GM18861 (cell line): Measurements from ENCODE around the gene TEX22.

Experiments used
- ATAC-seq: cut with Tn5 transposase; IDR thresholded peaks from one replicate; pipeline ENCODE4 v1.9.1; 2021; ENCODE audit not compliant: unreplicated experiment

TEX22 gene

DNA sequence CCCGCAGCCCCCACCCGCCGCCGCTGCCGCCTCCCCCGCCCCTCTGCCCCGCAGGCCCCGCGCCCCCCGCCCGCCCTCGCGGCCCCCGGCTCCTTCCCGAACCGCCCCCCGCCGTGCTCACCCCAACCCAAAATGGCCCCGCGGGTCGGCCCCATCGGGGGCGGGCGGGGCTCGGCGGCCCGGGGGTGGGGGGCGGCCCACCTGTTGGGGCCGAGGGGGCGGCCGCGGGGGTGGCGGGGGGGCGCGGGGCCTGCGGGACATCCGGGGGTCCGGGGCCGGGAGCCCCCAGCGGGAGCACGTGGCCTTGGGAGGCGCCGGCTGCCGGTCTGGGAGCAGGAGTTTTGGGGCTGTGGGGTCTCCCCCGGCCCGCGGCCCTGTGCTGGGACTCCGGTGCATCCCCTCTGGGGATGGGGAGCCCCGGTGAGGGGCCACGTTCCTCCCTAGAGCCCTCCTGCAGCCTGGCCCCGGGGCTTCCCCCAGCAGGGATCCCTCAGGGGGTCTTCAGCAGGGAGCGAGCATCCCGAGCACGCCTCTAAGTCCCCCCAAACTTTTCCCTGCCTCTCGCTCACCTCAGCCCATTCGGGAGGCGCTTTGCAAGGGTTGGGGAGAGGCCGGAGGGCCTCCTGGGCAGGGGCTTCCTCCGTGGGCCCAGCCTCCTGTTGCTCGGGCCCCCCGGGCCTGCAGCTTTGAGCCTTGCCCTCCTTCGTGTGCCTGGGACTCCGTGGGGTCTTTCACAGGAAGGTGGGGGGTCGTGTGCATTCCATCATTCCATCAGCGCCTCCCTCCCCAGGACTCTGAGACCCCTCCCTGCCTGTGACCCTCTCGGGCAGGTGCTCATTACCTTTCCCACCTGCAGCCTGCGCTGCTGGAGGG lies 22.0 kb downstream of the TEX22 start:
- ATAC-seq = no peak

DNA sequence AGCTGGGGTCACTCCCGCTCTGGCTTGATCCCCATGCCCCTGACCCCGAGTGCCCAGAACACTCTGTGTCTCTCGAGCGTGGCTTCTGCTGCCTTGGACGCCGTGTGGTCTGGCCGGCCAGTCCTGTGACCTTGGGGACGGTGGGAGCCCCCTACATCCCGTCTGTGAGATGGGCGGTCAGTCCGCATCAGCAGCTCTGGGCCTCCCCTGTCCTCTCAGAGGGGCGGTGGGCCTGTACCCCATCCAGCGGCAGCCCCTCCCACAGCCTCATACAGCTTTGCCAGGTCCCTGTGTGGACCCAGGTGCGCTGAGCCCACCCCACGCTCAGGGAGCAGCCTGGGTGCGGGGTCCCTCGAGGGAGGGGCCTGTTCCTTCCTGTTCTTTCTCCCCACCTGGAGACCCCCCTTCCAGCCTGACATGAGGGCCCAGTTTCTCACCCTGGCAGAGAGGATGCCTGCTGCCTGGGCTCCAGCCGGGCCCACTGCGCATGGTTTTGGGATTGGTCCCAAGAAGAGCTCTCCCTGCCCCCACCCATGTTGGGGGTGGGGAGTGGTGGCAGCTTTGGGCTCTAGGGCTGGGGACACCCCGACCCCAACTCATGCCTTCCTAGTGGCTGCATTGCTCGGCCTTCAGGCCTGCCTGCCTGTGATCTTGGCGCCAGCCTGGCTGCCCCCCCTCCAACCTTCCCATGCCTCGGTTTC lies 22.8 kb downstream of the TEX22 start:
- ATAC-seq = no peak

DNA sequence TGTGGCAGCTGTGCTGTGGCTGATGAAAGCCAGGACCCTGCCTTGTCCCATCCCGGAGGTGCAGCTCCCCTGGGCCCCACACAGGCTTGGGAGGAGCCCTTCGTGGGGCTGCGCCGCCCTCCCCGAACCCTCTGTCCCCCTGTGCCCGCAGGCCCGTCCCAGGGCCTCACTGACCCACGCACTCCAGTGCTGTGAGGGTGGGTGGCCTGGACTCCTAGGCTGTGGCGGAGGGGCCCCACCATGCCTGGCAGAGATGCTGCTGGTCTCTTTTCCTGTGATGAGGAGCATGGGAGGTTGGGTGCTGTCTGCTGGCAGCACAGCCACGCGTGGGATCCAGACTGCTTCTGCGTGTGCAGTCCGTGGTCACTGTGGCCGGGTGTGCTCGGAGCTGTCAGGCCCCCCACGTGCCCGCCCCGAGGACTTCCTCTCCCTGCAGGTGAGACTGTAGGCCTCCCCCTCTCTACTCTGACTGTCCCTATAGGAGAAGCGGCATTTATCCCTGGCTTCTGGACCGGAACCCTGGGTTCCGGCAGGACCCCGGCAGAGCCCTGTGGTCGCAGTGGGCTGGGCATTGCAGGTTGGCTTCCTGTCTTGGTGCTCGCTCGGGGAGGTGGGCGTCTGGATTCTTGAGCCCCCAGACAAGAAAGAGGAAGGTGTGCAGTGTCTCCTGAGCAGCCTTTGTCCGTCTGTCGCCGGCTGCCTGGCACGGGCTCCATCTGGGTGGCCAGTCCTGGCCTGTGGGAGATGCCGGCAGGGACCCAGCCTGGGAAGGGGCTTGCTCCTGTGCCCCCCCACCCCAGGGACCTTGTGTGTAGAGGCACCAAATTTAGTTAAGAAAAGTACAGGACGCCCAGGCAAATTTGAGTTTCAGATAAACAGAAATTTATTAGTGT lies 23.6 kb downstream of the TEX22 start:
- no peak for ATAC-seq

- no peak for ATAC-seq
Observed at GRCh38 chr14:105422695-105423487, 24.6 kb downstream of the TEX22 start.

DNA sequence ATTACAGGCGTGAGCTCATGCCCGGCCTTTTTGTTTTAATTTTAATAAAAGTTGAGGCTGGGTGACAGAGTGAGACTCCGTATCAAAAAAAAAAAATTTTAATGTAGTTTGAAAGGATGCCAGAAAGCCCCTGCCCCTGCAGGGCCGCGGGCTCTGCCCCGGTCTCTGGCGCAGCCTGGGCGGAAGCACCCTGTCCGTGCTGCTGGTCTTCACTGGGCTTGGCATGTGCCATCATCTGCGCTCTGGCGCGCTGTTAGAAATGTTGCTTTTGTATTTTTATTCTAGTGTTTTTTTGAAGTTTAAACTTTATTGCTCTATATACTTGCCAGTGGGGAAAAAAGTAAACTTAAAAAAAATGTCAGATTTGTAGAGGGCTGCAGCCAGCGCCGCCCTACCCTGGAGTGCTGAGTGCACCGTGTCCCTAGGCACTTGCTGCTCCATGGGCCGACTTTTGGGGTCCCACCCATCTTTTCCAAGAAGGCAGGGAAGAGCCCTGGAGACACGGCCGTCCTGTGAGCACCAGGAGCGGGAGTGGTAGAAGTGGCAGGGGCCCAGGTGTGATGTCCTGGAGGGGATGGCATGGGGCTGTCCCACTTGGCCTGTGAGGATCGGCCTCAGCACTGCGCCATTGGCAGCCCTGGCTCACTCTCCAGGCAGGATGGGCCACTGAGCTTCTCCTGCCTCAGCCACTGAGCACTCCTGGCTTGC lies 25.3 kb downstream of the TEX22 start:
- no peak for ATAC-seq

- ATAC-seq = no peak
Observed at GRCh38 chr14:105424861-105425260, 26.5 kb downstream of the TEX22 start.

DNA sequence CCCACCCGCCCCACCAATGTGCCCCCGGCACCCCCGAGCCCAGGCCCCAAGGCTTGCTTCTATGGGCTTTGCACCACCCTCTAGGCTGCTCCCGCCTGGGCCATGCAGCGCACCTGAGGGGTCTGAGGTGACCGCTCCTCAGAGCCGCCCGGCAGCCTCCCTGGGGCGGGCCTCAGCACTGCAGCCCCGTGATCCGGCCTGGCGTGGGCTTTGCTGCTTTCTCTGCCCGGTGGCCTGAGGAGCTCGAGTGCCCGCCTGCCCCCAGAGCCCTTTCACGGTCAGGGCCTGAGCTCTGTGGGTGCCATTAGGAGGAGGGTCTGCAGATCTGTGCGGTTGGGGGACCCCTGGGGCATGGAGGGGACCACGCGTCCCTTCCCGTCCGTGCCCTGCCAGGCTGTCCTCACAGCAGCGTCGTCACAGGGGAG lies 27.5 kb downstream of the TEX22 start:
- ATAC-seq = no peak

DNA sequence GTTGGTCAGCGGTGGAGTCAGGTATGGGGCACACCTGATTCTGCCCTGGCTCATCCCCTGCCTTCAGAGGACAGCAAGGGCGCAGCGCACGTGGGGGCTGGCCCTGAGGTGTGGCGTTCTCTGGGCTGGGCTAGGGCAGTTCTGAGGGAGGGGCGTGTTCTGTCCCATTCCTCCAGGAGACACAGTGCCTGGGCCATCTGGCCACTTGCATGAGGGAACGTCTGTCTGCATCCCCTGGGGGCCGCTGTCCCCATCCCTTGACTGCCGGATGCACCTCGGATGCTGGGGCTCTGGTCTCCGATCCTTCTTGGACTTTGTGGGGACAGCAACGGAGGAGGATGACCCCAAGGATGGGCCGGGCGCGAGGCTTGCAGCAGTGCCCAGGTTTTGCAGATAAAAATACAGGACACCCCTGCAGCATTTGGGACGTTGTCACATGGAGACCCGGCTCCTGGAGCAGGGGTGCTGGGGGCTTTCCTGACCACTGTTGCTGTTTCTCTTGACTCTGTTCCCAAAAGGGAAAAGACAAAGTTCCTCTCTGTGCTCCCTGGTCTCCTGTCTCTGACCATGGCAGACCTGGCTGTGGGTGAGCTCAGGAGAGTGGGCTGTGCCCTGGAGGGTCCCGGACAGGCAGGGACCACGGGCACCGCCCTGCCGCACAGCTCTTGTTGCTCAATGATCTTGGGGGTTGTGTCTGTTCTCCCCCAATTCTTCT lies 28.2 kb downstream of the TEX22 start:
- no peak for ATAC-seq

DNA sequence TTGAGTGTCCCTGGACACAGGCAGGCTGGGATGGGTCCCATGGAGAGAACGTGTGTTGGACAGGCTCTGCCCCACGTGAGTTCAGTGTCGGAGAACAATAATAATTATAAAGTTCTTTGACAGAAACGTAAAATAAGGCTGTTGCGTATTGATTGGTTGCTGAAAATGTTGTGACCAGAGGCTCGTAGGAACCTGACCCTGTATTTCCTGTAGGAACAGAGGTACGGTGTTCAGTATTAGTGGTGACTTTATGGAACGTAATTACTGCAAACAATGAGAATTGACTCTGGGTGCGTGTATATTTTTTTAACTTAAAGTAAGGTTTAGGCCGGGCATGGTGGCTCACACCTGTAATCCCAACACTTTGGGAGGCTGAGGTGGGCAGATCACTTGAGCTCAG lies 29.1 kb downstream of the TEX22 start:
- ATAC-seq = no peak

- ATAC-seq = no peak
Observed at GRCh38 chr14:105427936-105428485, 29.7 kb downstream of the TEX22 start.

DNA sequence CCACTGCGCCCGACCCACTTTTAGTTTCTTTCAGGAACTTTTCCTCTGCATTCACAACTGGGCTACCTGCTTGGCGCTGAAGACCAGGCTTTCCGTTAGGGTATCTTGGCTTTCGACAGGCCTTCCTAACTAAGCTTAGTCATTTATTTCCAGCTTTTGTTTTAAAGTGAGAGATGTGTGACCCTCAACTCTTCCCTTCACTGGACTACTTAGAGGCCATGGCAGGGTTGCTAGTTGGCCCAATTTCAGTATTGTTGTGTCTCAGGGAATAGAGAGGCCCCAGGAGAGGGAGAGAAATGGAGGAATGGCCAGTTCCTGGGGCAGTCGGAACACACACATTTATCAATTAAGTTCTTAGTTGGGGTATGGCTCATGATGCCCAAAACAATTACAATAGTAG lies 31.7 kb downstream of the TEX22 start:
- ATAC-seq = no peak

- ATAC-seq = no peak
Observed at GRCh38 chr14:105430565-105430964, 32.2 kb downstream of the TEX22 start.

DNA sequence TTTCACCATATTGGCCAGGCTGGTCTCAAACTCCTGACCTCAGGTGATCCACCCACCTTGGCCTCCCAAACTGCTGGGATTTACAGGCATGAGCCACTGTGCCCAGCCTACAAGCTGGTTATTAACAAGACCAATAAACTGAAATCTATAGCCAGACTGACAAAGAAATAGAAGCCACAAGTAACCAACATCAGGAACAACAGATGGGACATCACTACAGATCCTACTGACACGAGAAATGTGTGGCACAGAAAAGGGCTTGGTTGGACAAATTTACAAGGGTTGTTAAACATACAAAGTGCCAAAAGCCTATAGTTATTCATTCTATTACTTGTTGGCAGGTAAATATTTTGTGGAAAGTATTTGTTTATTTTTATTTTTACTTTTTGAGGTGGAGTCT lies 32.9 kb downstream of the TEX22 start:
- ATAC-seq = no peak

- no peak for ATAC-seq
Observed at GRCh38 chr14:105432657-105433056, 34.3 kb downstream of the TEX22 start.

GRCh38 chr14:105433161-105433605 lies 34.8 kb downstream of the TEX22 start:
- no peak for ATAC-seq

DNA sequence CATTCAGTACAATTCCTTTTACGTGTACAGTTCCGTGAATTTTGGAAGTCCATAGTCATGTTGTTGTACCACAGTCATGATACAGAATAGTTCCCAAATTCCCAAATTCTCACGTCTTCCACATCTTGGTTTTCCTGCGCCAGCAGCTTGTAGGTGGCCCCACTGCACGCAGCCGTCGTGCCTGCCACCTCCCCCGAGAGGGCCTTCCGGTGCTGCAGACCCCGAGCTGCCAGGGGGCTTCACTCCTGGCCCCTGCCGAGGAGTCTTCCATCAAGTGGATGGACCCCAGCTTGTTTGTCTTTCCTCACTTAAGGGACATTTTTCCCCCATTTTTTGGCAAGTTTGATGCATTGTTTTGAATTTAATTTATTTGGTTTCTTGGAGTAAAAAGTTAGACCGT lies 38.1 kb downstream of the TEX22 start:
- no peak for ATAC-seq

DNA sequence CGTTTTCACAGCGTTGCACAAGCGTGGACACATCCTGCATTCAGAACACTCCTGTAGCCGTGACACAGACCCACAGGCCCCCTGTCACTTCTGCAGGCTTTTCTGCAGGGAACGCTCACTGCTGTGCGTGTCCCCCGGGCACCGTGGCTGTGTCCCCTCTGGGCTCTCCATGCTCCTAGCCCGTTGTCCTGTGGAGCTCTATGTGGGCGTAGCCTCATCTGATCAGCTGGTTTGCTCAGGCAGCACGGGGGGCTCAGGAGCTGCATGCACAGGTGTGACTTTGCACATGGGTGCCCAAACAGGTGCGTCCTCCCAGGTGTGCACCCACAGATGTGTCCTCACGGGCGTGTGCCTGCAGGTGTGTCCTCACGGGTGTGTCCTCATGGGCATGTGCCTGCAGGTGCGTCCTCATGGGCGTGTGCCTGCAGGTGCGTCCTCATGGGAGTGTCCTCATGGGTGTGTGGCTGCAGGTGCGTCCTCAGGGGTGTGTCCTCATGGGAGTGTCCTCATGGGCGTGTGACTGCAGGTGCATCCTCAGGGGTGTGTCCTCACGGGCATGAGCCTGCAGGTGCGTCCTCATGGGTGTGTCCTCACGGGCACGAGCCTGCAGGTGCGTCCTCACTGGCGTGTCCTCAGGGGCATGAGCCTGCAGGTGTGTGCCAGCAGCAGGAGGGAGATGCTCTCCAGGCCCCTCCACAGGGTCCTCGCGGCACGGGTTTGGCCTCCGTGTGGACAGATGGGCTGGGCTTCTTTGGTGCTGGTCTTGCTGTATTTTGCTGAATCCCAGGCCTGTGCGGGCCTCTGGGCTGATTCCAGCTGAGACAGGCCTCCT lies 38.8 kb downstream of the TEX22 start:
- no peak for ATAC-seq
